DMS53 (cell line): Measurements from ENCODE around the gene MYO5A.

ENCODE experiments used
- DNase-seq: peaks from one replicate; lab custom pipeline; 2025; lab: John Stamatoyannopoulos, UW

The MYO5A gene

DNA sequence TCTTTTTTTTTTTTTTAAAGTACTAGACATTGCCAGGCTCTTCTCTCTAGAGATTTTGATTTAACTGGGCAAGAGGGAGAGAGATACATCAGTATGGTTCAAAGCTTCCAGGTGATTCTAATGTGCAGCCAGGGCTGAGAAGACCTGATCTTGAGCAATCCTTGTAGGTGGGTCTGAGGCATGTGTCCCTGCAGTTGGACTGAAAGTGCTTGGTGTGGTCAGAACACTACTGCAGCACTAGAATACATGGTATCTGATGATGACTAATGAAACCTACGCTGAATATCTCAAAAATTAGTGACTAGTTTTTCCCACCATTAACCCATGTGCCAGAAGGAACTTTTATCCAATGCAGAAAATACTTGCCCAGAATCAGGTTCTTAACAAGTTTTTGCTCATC lies 198.7 kb downstream of the MYO5A start:
- DNase-seq, result no peak

DNA sequence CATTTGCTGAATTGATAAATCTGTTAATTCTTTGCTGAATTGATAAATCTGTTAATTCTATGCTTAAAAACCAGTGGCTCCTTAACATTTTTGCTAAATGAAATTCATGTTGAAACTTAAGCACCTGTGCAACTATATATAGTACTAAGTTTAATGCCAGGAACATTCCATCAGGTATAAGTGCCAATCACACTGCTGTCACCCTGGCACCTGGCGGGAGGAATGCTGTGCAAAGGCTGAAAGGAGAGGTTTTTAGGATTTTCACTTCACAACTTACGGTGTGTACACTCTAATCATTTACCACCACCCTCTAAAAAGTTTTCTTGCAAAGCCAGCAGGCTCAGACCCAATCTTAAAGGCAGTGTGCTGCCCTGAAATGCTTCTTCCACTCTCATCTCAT lies 199.5 kb downstream of the MYO5A start:
- no peak for DNase-seq

DNA sequence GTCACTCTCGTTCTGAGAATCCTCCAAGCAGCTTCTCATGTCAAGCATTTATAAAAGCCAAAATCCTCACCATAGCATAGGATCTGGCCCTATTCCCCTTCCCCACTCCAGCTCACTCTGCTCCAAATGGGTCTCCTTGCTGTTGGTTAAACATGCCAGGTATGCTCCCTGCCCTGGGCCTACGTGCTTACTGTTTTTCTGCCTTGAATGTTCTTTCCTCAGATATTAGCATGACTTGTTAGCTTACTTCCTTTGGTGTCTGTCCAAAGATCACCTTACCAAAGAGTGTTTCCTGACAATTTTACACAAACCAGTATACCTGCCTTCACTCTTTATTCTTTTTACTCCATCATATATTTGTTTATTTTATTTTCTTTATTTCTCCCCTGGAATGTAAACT lies 200.0 kb downstream of the MYO5A start:
- DNase-seq, result no peak

DNA sequence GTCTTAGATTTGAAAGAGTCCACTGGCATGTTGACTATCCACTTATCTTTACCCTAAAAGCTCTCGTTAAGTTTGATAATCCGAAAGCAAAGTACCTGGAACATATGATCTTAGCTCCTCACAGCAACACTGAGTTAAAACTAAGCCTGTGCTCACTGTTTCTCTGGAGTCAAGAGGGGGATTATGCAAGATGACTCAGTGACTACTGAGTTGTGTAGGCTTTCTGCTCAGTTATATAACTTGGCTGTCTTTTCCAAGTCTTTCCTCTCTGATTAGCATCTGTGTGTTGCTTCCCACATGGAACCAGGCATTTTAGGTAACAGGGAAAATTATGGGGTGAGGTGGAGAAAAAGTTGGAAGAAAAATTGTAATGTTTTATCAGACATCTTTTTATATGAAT lies 201.9 kb downstream of the MYO5A start:
- no peak for DNase-seq

DNA sequence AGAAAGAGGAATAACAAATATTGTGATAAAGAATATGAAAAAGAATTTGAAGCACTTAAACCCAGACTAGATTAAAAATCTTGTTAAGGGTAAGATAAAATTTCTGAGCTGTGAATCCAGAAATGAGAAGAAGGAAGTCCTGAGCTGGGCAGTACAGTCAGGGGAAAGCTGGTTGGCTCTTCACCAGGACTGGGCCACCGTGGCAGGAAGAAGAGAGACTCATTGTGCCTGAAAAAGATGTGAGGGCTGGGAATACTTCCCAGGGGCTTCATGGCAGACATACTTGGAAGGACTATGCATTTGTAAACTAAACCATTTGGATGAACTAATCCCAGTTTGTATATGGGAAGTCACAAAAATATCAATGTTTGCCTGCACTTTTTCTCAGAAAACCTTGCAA lies 204.6 kb downstream of the MYO5A start:
- no peak for DNase-seq

DNA sequence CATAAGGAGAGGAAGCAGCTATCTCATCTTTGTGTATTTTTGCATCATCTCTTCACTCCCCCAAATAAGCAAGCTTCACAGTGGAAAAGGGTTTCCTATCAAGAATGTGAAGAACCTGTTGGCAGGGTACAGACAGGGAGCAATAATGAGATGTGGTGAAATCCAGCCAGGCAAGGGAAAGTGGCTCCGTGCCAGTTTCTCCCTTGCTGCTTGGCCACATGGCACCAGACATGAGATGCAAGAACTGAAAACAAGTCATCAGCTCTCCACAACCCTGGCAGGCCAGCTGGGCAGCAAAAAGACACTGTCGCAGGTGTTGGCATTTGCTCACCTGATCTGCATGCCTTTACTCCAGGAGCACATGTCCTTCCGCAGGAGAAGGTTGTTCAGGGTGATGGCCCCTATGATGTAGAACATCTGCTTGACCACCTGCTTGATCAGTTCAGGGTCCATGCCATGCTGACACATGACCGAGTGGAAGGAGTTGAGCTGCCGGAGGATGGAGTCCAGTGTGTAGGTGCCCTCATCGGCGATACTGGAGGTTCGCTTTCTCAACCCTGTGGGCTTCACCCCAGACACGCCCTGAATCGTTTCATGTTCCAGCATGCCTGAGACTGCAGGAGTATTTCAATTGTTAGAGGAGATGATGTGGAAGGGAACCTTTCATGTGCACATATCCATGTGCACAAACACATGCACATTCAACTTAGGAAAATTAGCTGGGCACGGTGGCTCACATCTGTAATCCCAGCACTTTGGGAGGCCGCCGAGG lies 209.8 kb downstream of the MYO5A start:
- no peak for DNase-seq

DNA sequence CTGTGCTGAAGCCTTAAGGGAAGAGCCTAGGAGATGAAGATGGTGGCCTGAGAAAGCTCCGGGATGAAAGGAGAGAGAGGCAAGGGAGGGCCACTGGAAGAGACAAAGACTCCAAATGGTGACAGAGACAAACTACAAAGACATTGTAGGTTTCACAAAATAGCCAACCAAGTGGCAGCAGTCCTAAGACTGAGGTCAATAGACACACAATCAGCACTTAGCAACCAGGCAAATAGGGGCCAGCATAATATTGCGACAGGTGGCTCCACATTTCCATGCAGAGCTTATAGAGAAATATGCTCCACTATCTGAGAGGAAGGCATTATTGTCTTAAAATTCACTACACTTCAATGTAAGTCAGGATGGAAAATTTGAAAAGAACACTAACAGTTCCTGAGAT lies 211.0 kb downstream of the MYO5A start:
- DNase-seq, result no peak

DNA sequence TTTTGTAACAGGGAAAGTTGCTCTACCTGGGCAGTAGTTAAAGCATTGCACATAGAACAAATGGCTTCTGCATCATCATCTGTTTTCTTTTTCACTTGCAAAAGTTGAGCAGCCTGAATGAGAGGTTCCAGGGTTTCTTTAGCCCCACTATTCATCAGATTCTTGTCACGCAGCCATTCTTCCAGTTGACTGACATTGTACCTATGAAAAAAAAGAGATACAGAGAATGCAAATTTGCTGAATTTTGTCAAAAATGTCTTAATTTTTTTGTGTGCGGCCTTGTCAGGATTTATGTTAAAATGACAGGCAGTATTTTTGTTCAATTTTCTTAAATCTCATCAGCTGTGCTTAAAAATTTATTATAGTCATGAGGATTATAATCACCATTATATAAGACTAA lies 211.7 kb downstream of the MYO5A start:
- no peak for DNase-seq

DNA sequence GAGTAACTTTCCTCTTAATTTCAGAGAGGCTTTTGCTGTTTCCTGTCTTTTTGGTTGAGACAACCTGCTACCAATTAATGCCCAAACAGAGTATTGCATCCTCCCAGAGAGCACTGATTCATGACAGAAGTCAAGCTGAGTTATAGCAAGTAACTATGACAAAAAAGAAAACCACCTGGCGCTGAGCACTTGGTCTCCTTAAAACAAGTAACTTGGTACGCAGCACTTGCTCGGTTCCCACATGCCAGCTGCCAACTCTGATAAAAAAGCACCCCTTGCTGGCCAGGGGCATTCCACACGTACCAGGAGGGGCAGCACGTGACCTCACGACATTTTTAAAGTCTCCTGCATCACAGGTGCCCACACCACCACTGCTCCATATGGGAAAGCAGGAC lies 219.5 kb downstream of the MYO5A start:
- DNase-seq, result no peak

DNA sequence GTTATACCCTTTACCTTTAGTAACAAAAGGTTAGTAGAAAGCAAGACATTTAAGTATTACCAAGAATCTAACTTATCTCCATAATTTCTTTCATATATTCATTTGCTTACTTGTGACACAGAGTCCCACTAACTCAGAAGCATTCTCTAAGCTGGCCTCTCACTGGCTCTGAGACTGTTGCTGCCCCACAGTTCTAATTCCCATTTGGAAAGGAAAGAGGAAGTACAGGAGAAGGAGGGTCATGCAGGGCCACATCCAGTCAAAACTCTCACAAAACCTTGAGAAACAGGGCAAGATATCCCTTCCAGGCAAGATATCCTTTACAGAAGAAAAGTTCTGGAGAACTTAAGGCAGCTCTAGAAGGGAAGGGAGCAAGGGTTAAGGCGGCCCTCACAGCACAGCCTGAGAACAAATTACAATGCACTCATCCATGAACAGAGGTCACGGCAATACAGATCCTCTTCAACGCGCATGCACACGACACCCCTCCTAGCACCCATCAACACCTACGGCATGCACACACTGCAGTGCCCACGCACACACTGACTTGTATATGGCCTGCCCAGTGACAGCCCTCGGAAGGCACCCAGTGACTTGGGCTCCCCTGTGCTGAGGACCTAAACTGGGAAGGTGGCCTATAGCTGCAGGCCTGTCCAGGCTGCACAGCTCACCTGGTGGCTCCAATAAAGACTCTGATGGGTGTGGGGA lies 220.1 kb downstream of the MYO5A start:
- no peak for DNase-seq

DNA sequence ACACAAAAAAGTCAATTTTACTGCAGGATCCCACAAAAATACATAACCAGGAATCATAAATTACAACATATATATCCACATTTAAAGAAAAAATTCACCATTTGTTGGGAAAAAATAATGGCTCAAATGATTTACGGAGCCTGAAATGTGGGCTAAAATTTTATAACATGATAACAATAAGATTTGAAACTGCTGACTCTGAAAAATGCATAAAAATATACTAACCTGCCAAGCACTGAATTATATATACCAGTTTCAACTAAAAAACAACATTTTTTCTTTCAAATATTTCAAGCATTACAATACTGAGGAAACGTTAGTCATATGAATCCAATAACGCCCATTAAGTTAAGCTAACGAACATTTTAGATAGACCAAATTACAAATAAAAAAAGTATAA lies 220.8 kb downstream of the MYO5A start:
- no peak for DNase-seq

DNA sequence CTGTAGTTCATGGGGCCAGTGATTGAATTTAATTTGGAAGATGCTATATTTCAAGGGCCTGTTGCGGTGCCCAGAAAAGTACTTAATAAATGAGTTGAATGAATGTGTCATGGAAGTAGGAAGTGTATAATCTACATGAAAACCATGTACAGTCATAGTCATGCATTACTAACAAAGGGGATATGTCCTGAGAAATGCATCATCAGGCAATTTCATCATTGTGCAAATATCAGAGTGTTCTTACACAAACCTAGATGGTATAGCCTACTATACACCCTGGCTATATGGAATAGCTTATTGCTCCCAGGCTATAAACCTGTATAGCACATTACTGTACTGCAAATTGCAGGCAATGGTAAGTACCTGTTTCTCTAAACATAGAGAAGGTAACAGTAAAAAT lies 222.4 kb downstream of the MYO5A start:
- DNase-seq, result peak; percentile 5

DNA sequence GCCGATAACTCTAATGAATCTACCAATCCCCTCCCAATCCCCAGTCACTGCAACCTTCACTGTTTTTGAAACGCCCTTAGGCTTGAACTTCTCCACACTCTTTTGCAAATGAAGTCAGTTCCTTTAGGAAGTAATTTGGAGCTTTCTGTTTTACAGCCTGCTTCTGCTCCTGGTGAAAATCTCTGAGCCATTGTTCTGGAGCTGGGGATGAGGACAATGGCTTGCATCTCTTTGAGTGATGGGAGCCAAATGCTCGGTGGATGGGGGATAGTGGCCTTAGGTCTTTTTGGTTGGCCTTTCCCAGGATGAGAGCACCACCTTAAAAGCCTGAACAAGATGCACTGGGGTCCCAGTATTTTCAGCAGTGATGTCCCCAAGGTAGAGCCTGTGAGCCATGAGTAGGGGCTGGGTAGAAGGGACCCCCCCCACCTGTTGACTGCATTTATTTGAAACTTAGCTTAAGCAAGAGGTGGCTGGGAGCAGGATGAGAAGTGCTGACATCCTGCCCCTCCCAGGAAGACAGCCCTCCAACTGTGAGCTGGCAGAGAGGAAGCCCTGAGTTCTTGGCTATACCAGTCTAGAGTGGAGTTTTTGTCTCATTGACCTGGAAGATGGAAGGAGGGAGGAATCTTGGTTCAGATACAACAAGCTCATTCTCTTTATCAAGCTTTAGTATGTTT lies 225.4 kb downstream of the MYO5A start:
- no peak for DNase-seq

DNA sequence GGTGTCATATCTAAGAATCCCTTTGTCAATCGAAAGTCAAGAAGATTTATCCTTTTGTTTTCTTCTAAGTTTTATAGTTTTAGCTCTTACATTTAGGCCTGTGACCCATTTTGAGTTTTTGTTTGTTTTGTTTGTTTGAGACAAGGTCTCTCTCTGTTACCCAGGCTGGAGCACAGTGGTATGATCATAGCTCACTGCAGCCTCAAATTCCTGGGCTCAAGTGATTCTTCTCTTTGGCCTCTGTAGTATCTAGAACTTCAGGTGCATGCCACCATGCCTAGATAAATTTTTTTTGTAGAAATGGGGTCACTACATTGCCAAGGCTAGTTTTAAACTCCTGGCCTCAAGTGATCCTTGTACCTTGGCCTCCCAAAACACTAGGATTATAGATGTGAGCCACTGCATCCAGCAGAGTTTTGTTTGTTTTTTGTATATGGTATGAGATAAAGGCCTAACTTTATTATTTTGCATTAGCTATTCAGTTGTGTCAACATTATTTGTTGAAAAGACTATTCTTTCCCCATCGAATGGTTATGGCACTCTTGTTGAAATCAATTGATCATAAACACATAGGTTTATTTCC lies 227.3 kb downstream of the MYO5A start:
- DNase-seq, result no peak

DNA sequence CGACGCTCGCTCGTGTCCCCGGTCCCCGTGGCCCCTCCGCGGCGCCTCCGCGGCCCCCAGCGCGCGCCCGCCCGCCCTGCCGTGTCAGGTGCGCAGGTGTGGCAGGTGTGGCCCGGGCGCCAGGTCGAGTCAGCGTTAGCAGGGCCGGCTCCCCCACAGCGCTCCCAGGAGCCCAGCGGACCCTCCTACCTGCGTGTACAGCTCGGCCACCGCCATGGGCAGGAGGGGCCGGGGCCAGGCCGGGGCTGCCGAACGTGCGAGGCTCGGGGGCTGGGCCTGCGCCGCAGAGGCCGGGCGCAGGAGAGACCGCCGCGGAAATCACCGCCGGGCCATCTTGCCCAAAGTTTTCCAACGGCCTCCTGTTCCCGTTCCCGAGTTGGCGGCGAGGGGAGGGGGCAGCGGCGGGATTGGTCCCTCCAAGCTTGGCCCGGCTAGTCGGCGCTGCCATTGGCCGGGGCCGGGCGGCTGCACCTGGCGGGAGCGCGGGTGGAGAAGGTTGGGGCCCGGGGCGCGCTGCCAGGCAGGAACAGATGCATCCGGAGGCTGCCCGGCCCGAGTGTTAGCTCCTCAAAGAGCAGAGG lies 233.2 kb downstream of the MYO5A start, which contains the start of gene MYO5C:
TSS of gene MYO5C (minus strand) at position 384 of the 581 bp plus-strand sequence. CDS start at position 216, 168 bp downstream.
- DNase-seq, result peak; percentile 90

DNA sequence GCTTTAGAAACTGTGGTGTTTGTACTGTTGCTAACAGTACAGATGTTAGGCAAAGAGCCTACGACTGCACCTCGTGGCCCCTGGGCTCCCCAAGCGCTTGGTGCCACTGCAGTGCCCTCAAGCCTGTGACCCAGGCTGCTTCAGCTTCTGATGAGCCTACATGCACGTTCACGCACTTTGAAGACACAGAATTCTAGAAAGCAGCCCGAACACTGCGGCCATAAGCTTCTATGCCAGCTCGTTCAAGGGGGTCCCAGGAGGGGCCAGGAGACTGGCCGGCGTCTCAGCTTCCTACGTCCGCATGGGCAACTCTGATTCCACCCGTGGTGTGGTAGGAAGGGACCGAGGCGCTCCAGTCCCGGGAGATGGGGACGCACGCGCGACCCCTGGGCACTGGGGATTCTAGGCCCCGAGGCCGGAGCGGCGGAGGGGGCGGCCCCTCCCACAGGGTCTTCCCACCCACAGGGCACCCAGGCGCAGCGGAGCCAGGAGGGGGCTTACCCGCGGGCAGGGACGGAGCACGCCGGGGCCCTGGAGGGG lies 233.7 kb downstream of the MYO5A start:
- DNase-seq, result peak; percentile 50

DNA sequence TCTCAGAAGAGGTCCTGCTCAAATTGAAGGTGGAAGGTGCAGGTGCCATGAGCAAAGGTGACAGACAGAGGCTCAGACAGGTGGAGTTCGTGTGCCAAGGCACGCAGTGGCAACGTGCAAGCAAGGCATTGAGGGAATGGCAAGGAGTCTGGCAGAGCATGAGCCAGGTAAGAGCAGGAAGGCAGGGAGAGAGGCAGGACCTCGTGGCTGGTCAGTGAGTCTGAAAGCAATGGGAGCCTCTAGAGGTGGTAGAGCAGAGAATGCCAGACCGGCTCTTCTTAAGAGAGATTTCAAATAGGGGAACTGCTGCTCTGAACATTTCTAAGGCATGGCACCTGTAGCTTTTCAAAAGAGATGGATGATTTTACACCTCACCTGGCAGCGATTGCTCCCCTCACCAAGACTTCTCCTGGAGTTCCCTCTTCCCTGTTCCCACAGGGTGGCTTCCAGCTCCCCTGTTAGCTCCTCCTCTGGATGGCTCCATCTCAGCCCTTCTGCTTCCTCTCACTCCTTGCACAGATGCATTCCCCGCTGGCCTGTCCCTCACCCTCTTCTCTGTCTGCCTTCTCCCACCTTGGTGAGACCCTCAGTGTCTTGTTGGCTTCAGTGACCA lies 235.8 kb downstream of the MYO5A start:
- peak; percentile 14 for DNase-seq

DNA sequence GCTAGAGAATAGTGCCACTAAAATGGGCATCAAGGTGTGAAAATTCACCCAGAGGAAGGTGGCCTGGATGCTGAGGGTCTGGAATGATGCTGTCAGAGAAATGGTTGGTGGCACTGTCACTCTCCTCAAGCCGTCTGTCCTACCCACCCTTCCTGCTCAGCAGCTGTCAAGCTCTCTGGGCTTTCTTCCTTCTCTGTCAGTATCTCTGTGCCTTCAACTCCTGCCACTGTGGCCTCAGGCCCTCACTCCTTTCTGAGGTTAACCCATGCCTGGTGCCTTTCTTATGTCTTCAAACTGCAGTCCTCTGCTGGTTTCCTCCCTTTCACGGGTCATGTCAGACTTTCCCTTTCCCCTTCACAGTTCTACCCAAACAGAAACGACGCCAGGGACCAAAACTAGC lies 237.5 kb downstream of the MYO5A start:
- DNase-seq, result no peak

DNA sequence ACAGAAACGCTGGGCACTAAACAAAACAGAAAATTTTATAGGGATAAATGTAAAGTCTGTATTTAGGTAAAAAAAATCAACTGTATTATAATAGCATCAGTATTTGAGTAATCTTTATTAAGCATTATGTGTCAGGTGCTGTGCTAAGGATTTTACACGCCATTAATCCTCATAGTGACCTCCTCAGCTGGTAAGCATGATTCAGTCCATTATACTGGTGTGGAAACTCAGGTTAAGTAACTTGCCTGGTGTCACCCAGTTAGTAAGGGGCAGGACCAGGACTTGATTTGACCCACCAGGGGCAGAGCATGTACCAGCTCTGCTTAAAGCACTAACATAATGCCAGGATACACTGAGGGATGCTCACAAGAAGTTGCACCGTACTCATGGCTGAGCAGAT lies 237.9 kb downstream of the MYO5A start:
- DNase-seq, result no peak

DNA sequence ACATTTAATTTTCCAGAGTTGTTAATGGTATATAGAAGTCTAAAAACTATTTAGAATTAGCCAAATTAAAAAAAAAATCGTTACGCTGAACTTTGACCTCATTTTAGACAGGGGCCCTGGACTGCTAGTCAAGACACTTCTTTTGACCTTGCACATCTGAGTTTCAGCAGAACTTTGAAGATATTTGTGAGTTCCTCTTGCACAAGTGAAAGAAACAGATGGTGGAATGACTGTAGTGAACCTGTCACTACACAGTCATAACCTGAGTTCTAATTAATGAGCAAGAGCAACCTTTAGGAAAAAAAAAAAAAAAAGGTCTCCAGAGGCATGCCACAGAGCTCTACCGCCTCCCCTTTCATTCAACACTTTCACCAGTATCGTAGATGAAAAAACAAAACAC lies 238.4 kb downstream of the MYO5A start:
- no peak for DNase-seq

DNA sequence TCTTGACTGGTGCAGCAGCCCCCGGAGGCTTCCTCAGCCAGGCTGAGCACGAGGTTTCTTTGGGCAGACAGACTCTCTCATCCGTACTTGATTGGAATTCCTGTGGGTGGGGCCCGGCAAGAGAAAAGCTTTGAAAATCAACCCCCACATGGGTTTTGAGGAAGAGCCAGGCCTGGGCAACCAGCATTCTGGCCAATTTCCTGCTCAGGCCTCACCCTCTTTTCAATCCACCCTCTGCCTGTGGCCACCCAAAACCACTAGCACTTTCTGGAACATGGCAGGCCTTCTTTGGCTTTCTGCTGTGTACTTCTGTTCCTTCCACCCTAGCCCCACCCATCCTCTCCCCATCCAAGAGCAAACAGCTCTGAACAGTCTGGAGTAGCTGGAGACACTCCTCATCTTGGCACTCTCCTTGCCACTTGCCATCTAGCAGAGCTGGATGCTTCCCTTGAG lies 239.0 kb downstream of the MYO5A start:
- DNase-seq, result no peak

DNA sequence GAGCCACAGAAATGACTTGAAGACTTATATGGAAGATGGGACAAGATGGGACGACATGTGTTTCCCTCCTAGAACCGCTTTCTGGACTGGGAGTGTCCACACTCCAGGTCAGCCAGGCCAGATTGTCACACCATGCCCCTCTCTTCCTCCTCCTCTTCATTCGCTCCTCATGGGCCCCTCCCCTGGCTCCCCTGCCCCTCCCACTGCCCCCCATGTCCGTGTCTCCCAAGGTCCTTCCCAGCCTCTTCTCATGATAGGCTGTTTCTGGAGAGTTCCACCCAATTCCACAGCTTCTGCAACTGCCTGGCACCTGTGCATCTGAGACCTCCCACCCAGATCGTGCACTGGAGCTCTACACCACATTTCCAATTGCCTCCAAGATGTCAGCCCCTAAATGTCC lies 239.7 kb downstream of the MYO5A start:
- DNase-seq, result no peak
